CD4-positive, CD25-positive, alpha-beta regulatory T cell (primary cell): ENCODE results near the gene SPNS3. TPM values are rescaled to one million over a fixed set of nuclear protein-coding genes. Genes with fewer than 3 reads are reported as not detected.

ENCODE experiments used
- ATAC-seq, 2 donors: fragments of 150-1000 bp; cut with Tn5 transposase; one replicate each; pipeline ENCODE4 v1.10.0; 2021; ENCODE audit warnings: low read depth in 2 of 2, moderate number of reproducible peaks in 2 of 2, moderate library complexity in 1 of 2
- DNase-seq, 3 donors: peaks; one replicate each; pipeline versions ENCODE4 v3.0.0 to v3.0.0-alpha.2; 2012 to 2022; ENCODE audit warnings: mixed read lengths in 1 of 3
- H3K27ac ChIP-seq: one replicate; pipeline ENCODE4 v1.7.0; 2013; ENCODE audit warnings: mild to moderate bottlenecking, low read length; ENCODE audit not compliant: insufficient read depth, poor library complexity, severe bottlenecking
- H3K27me3 ChIP-seq: one replicate; pipeline ENCODE4 v1.7.0; 2013; ENCODE audit warnings: low read length; ENCODE audit not compliant: control insufficient read depth, insufficient read depth
- H3K36me3 ChIP-seq: one replicate; pipeline ENCODE4 v1.7.0; 2013; ENCODE audit warnings: mild to moderate bottlenecking, low read length, moderate library complexity; ENCODE audit not compliant: control insufficient read depth, insufficient read depth
- H3K4me1 ChIP-seq: 2 replicates; pipeline ENCODE4 v1.7.0; 2013; ENCODE audit warnings: mild to moderate bottlenecking, low read length; ENCODE audit not compliant: insufficient read depth, control insufficient read depth, poor library complexity, severe bottlenecking
- H3K4me3 ChIP-seq: one replicate; pipeline ENCODE4 v1.7.0; 2013; ENCODE audit warnings: low read depth, mild to moderate bottlenecking, low read length, moderate library complexity
- H3K9me3 ChIP-seq, 2 experiments: 1 replicate in 1 of 2; 2 replicates in 1 of 2; pipeline ENCODE4 v1.7.0; 2013; ENCODE audit warnings: low read length in 2 of 2, mild to moderate bottlenecking in 1 of 2, moderate library complexity in 1 of 2; ENCODE audit not compliant: control insufficient read depth in 2 of 2
- H3K27ac Mint-ChIP-seq, 3 donors: one replicate each; pipeline ENCODE4 v1.8.0; 2020 to 2022; ENCODE audit warnings: mild to moderate bottlenecking in 3 of 3, mixed read lengths in 3 of 3, moderate library complexity in 2 of 3
- H3K27me3 Mint-ChIP-seq: one replicate; pipeline ENCODE4 v1.8.0; 2022; ENCODE audit warnings: mild to moderate bottlenecking, mixed read lengths
- H3K36me3 Mint-ChIP-seq: one replicate; pipeline ENCODE4 v1.8.0; 2020; ENCODE audit warnings: mixed read lengths
- H3K4me1 Mint-ChIP-seq, 4 donors: one replicate each; pipeline ENCODE4 v1.8.0; 2020 to 2022; ENCODE audit warnings: mixed read lengths in 4 of 4, mild to moderate bottlenecking in 1 of 4
- H3K4me3 Mint-ChIP-seq, 4 donors: one replicate each; pipeline ENCODE4 v1.8.0; 2020 to 2022; ENCODE audit warnings: mild to moderate bottlenecking in 4 of 4, mixed read lengths in 4 of 4, moderate library complexity in 3 of 4
- H3K9me3 Mint-ChIP-seq, 7 donors: one replicate each; pipeline ENCODE4 v1.8.0; 2020 to 2022; ENCODE audit warnings: mixed read lengths in 7 of 7, mild to moderate bottlenecking in 3 of 7, moderate library complexity in 2 of 7
- polyA plus RNA-seq, 4 donors: library from polyadenylated mRNA; unstranded; fragments of 300-500 nt; fragmentation: Illumina TruSeq; gene quantifications; one replicate each; pipeline ENCODE4 v1.2.3, GENCODE V29; 2021
- total RNA-seq: library from RNA; stranded (reverse); gene quantifications from one replicate; pipeline ENCODE4 v1.2.3, GENCODE V29; 2022

The SPNS3 gene
- total and polyA plus RNA-seq, 5 donors from 2014 or later = 2.5 to 8.8 (median 7.6) TPM

GRCh38 chr17:4460661-4461060 is 26.9 kb downstream of the SPNS3 start:
- DNase-seq (no peak), ATAC-seq (no peak)
- H3K9me3 ChIP-seq = peaks cover 3 to 5% of the 10 kb centered on the region in 2 experiments
- no peaks in the 10 kb centered on the region for H3K4me1 ChIP-seq
- Mint-ChIP-seq H3K4me3 (no peak overlapping the region), H3K4me1 (peaks cover 0 to 1% (median 0%) of the 10 kb centered on the region in 4 donors), H3K9me3 (peaks cover 0 to 11% (median 6%) of the 10 kb centered on the region in 7 donors), H3K36me3 (peaks cover 9% of the 10 kb centered on the region), H3K27me3 (peaks cover 4% of the 10 kb centered on the region), H3K27ac (no peak overlapping the region)
- no peaks in the 10 kb centered on the region for H3K36me3 ChIP-seq
- H3K27me3 ChIP-seq = no peaks in the 10 kb centered on the region
- H3K4me3 ChIP-seq = no peak overlapping the region
- no peak overlapping the region for H3K27ac ChIP-seq

GRCh38 chr17:4463818-4464476 is 30.2 kb downstream of the SPNS3 start:
- Mint-ChIP-seq H3K4me3 (no peak overlapping the region), H3K27me3 (peaks cover 4% of the 10 kb centered on the region), H3K27ac (no peak overlapping the region), H3K4me1 (peaks cover 0 to 1% (median 0%) of the 10 kb centered on the region in 4 donors), H3K9me3 (peaks cover 0 to 11% (median 6%) of the 10 kb centered on the region in 7 donors), H3K36me3 (peaks cover 9% of the 10 kb centered on the region)
- Histone ChIP-seq H3K4me3 (no peak overlapping the region), H3K4me1 (no peaks in the 10 kb centered on the region), H3K9me3 (peaks cover 3 to 5% of the 10 kb centered on the region in 2 experiments), H3K27ac (no peak overlapping the region), H3K36me3 (no peaks in the 10 kb centered on the region), H3K27me3 (no peaks in the 10 kb centered on the region)
- DNase-seq = no peak
- ATAC-seq = no peak

- H3K9me3 Mint-ChIP-seq = peaks cover 0 to 4% (median 2%) of the 10 kb centered on the region in 7 donors
- no peaks in the 10 kb centered on the region for H3K27me3 ChIP-seq
- H3K4me1 ChIP-seq = no peaks in the 10 kb centered on the region
- ATAC-seq (no peak), DNase-seq (no peak)
- no peak overlapping the region for H3K4me3 ChIP-seq
- no peaks in the 10 kb centered on the region for H3K36me3 ChIP-seq
- H3K27ac ChIP-seq = no peak overlapping the region
- peaks cover under 1% of the 10 kb centered on the region for H3K36me3 Mint-ChIP-seq
- H3K9me3 ChIP-seq = peaks cover under 1 to 1% of the 10 kb centered on the region in 2 experiments
- H3K4me3 Mint-ChIP-seq = no peak overlapping the region
- H3K4me1 Mint-ChIP-seq = peaks cover 0 to 1% (median 0%) of the 10 kb centered on the region in 4 donors
- H3K27ac Mint-ChIP-seq = no peak overlapping the region
- H3K27me3 Mint-ChIP-seq = no peaks in the 10 kb centered on the region
Observed at GRCh38 chr17:4465786-4466185, 32.0 kb downstream of the SPNS3 start.

GRCh38 chr17:4467287-4467686 is 33.5 kb downstream of the SPNS3 start:
- ATAC-seq = no peak
- Histone ChIP-seq H3K9me3 (no peaks in the 10 kb centered on the region), H3K27me3 (no peaks in the 10 kb centered on the region), H3K4me3 (no peak overlapping the region), H3K4me1 (no peaks in the 10 kb centered on the region), H3K36me3 (no peaks in the 10 kb centered on the region), H3K27ac (no peak overlapping the region)
- no peak for DNase-seq
- Mint-ChIP-seq H3K4me3 (no peak overlapping the region), H3K27me3 (no peaks in the 10 kb centered on the region), H3K9me3 (peaks cover 0 to 3% (median 0%) of the 10 kb centered on the region in 7 donors), H3K27ac (no peak overlapping the region), H3K36me3 (no peaks in the 10 kb centered on the region), H3K4me1 (no peaks in the 10 kb centered on the region)

- no peaks in the 10 kb centered on the region for H3K36me3 ChIP-seq
- H3K27me3 ChIP-seq = no peaks in the 10 kb centered on the region
- Mint-ChIP-seq H3K4me3 (no peak overlapping the region), H3K9me3 (no peaks in the 10 kb centered on the region), H3K27ac (no peak overlapping the region), H3K4me1 (no peaks in the 10 kb centered on the region), H3K36me3 (no peaks in the 10 kb centered on the region), H3K27me3 (no peaks in the 10 kb centered on the region)
- no peak overlapping the region for H3K4me3 ChIP-seq
- H3K4me1 ChIP-seq = no peaks in the 10 kb centered on the region
- H3K9me3 ChIP-seq = no peaks in the 10 kb centered on the region
- no peak for DNase-seq
- ATAC-seq = no peak
- no peak overlapping the region for H3K27ac ChIP-seq
Observed at GRCh38 chr17:4469552-4469951, 35.8 kb downstream of the SPNS3 start.

- no peaks in the 10 kb centered on the region for H3K27me3 Mint-ChIP-seq
- no peaks in the 10 kb centered on the region for H3K36me3 Mint-ChIP-seq
- H3K4me1 Mint-ChIP-seq = peaks cover 0 to 6% (median under 1%) of the 10 kb centered on the region in 4 donors
- H3K27ac Mint-ChIP-seq = no peak overlapping the region
- Histone ChIP-seq H3K4me3 (no peak overlapping the region), H3K9me3 (no peaks in the 10 kb centered on the region), H3K27ac (no peak overlapping the region), H3K36me3 (no peaks in the 10 kb centered on the region), H3K27me3 (no peaks in the 10 kb centered on the region), H3K4me1 (no peaks in the 10 kb centered on the region)
- H3K9me3 Mint-ChIP-seq = no peaks in the 10 kb centered on the region
- ATAC-seq = no peak
- no peak overlapping the region for H3K4me3 Mint-ChIP-seq
- DNase-seq = no peak
Observed at GRCh38 chr17:4472286-4472685, 38.5 kb downstream of the SPNS3 start.

GRCh38 chr17:4474093-4474492 is 40.4 kb downstream of the SPNS3 start:
- Histone ChIP-seq H3K9me3 (no peaks in the 10 kb centered on the region), H3K4me1 (no peaks in the 10 kb centered on the region), H3K4me3 (no peak overlapping the region), H3K27me3 (no peaks in the 10 kb centered on the region), H3K27ac (no peak overlapping the region), H3K36me3 (no peaks in the 10 kb centered on the region)
- no peaks in the 10 kb centered on the region for H3K27me3 Mint-ChIP-seq
- ATAC-seq (no peak), DNase-seq (no peak)
- no peaks in the 10 kb centered on the region for H3K36me3 Mint-ChIP-seq
- H3K27ac Mint-ChIP-seq = no peak overlapping the region
- no peak overlapping the region for H3K4me3 Mint-ChIP-seq
- H3K9me3 Mint-ChIP-seq = no peaks in the 10 kb centered on the region
- peaks cover 0 to 6% (median under 1%) of the 10 kb centered on the region in 4 donors for H3K4me1 Mint-ChIP-seq

- Histone ChIP-seq H3K4me3 (no peak overlapping the region), H3K27me3 (no peaks in the 10 kb centered on the region), H3K9me3 (no peaks in the 10 kb centered on the region), H3K36me3 (no peaks in the 10 kb centered on the region), H3K4me1 (peaks cover 3% of the 10 kb centered on the region), H3K27ac (no peak overlapping the region)
- no peaks in the 10 kb centered on the region for H3K27me3 Mint-ChIP-seq
- H3K9me3 Mint-ChIP-seq = no peaks in the 10 kb centered on the region
- no peaks in the 10 kb centered on the region for H3K36me3 Mint-ChIP-seq
- no peak overlapping the region for H3K4me3 Mint-ChIP-seq
- no peak for ATAC-seq
- peaks cover 0 to 10% (median under 1%) of the 10 kb centered on the region in 4 donors for H3K4me1 Mint-ChIP-seq
- no peak for DNase-seq
- H3K27ac Mint-ChIP-seq = peak overlapping the region in 1 of 3 donors; percentile 73
Observed at GRCh38 chr17:4475001-4475400, 41.3 kb downstream of the SPNS3 start.
